Loucy (cell line): Measurements from ENCODE around the gene ARHGAP24.

Experiments used
- H2AFZ ChIP-seq: fragments of 200-600 bp; sonication (generic); 2 replicates; pipeline ENCODE4 v1.6.0; 2016; ENCODE audit warnings: antibody characterized with exemption, mild to moderate bottlenecking, low read length, moderate library complexity
- H3F3A ChIP-seq: fragments of 200-600 bp; 2 replicates; pipeline ENCODE4 v1.6.0; 2016; ENCODE audit warnings: antibody characterized with exemption, low read depth, mild to moderate bottlenecking
- H3K27me3 ChIP-seq: fragments of 200-600 bp; sonication (generic); 2 replicates; pipeline ENCODE4 v1.6.1; 2014; ENCODE audit warnings: low read length, mild to moderate bottlenecking; ENCODE audit not compliant: insufficient read depth, poor library complexity, severe bottlenecking
- H3K36me3 ChIP-seq: fragments of 200-600 bp; sonication (generic); 2 replicates; pipeline ENCODE4 v1.6.1; 2016; ENCODE audit warnings: low read length; ENCODE audit not compliant: insufficient read depth
- H3K4me1 ChIP-seq: fragments of 200-600 bp; sonication (generic); 2 replicates; pipeline ENCODE4 v1.5.1; 2014; ENCODE audit warnings: low read length, mild to moderate bottlenecking; ENCODE audit not compliant: insufficient read depth, poor library complexity, severe bottlenecking
- H3K4me2 ChIP-seq: fragments of 200-600 bp; sonication (generic); 2 replicates; pipeline ENCODE4 v1.6.0; 2014; ENCODE audit warnings: antibody characterized with exemption, low read length, low read depth, mild to moderate bottlenecking; ENCODE audit not compliant: poor library complexity, severe bottlenecking
- H3K4me3 ChIP-seq: fragments of 200-600 bp; sonication (generic); 2 replicates; pipeline ENCODE4 v1.5.1; 2014; ENCODE audit warnings: low read length, mild to moderate bottlenecking, mixed read lengths; ENCODE audit not compliant: poor library complexity, severe bottlenecking
- H3K79me2 ChIP-seq: fragments of 200-600 bp; sonication (generic); 2 replicates; pipeline ENCODE4 v1.6.1; 2014; ENCODE audit warnings: low read length; ENCODE audit not compliant: insufficient read depth
- H3K9ac ChIP-seq: fragments of 200-600 bp; sonication (generic); 2 replicates; pipeline ENCODE4 v1.6.0; 2014; ENCODE audit warnings: mild to moderate bottlenecking, low read depth, low read length, moderate library complexity; ENCODE audit not compliant: poor library complexity, severe bottlenecking
- H3K9me2 ChIP-seq: fragments of 200-600 bp; sonication (generic); replicated peaks from 2 replicates; pipeline ENCODE4 v1.6.1; 2016; ENCODE audit warnings: low read depth, low read length, mixed read lengths
- H3K9me3 ChIP-seq: fragments of 200-600 bp; sonication (generic); 2 replicates; pipeline ENCODE4 v1.6.1; 2014; ENCODE audit warnings: mild to moderate bottlenecking, antibody characterized with exemption, low read length, low read depth; ENCODE audit not compliant: insufficient read depth
- H4K20me1 ChIP-seq: fragments of 200-600 bp; sonication (generic); 2 replicates; pipeline ENCODE4 v1.6.0; 2014; ENCODE audit warnings: antibody characterized with exemption, low read length, mild to moderate bottlenecking; ENCODE audit not compliant: insufficient read depth, poor library complexity, severe bottlenecking
- EZH2phosphoT487 ChIP-seq: fragments of 200-600 bp; IDR thresholded peaks from 2 replicates; pipeline ENCODE4 v1.6.1; 2018; ENCODE audit warnings: antibody characterized with exemption, mild to moderate bottlenecking, moderate library complexity, borderline replicate concordance
- TF ChIP-seq, protein P1 (sequence below): fragments of 200-600 bp; sonication (generic); conservative IDR thresholded peaks from 2 replicates; pipeline ENCODE4 v1.5.1; 2014; ENCODE audit warnings: mild to moderate bottlenecking, antibody characterized with exemption, low read length

Gene ARHGAP24

DNA sequence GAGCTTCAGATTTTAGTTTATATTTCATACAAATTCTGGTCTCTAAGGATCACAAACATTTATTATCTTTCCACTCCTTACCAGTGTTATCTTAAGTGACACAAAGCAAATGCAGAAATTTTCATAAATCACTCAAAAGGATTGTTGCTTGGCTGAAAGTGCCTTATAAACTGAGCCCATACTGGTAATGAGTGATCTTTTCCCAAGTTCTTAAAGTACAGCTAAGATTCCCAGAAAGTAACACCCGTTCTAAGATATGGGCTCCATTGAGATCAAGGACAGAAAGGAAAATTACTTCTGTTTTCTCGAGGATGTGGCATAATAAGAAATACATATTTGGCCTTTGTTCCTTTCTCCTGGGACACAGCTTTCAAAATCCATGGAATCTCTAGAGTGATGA lies 313.7 kb downstream of the ARHGAP24 start:
- H2AFZ ChIP-seq = no peak overlapping the region
- no peaks in the 10 kb centered on the region for H3K27me3 ChIP-seq
- H4K20me1 ChIP-seq = no peaks in the 10 kb centered on the region
- no peak for TF ChIP-seq EZH2phosphoT487
- TF ChIP-seq, protein P1, sequence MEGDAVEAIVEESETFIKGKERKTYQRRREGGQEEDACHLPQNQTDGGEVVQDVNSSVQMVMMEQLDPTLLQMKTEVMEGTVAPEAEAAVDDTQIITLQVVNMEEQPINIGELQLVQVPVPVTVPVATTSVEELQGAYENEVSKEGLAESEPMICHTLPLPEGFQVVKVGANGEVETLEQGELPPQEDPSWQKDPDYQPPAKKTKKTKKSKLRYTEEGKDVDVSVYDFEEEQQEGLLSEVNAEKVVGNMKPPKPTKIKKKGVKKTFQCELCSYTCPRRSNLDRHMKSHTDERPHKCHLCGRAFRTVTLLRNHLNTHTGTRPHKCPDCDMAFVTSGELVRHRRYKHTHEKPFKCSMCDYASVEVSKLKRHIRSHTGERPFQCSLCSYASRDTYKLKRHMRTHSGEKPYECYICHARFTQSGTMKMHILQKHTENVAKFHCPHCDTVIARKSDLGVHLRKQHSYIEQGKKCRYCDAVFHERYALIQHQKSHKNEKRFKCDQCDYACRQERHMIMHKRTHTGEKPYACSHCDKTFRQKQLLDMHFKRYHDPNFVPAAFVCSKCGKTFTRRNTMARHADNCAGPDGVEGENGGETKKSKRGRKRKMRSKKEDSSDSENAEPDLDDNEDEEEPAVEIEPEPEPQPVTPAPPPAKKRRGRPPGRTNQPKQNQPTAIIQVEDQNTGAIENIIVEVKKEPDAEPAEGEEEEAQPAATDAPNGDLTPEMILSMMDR = no peak
- H3K9ac ChIP-seq = no peak overlapping the region
- H3K79me2 ChIP-seq = no peaks in the 10 kb centered on the region
- H3K36me3 ChIP-seq = no peaks in the 10 kb centered on the region
- H3K9me2 ChIP-seq = no peaks in the 10 kb centered on the region
- no peaks in the 10 kb centered on the region for H3K9me3 ChIP-seq
- no peaks in the 10 kb centered on the region for H3K4me1 ChIP-seq
- H3K4me3 ChIP-seq = no peak overlapping the region
- H3K4me2 ChIP-seq = no peak overlapping the region
- H3F3A ChIP-seq = no peaks in the 10 kb centered on the region

DNA sequence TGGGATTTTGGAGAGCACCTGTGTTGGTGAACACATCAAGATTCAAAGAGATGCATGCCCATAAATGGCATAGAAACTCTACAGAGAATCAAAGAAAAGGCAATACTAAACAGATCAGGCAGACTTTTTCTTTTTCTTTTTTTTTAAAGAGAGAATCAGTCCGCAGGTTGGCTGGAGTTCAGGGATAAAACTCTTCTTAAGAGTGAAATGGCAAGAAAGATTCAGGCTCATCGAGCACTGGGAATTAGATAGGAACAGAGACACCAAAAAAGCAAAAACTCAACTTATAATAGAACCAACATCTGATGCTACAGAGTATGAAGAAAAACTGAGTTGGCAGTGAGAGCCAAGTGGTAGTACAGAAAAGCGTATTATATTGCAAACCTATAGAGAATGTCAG lies 314.3 kb downstream of the ARHGAP24 start:
- Histone ChIP-seq H3K4me1 (no peaks in the 10 kb centered on the region), H3K4me2 (no peak overlapping the region), H3K36me3 (no peaks in the 10 kb centered on the region), H3K4me3 (no peak overlapping the region), H3K9ac (no peak overlapping the region), H3K79me2 (no peaks in the 10 kb centered on the region), H3F3A (no peaks in the 10 kb centered on the region), H3K27me3 (no peaks in the 10 kb centered on the region), H4K20me1 (no peaks in the 10 kb centered on the region), H3K9me3 (no peaks in the 10 kb centered on the region), H3K9me2 (no peaks in the 10 kb centered on the region), H2AFZ (no peak overlapping the region)
- TF ChIP-seq, protein P1 = no peak
- no peak for TF ChIP-seq EZH2phosphoT487

DNA sequence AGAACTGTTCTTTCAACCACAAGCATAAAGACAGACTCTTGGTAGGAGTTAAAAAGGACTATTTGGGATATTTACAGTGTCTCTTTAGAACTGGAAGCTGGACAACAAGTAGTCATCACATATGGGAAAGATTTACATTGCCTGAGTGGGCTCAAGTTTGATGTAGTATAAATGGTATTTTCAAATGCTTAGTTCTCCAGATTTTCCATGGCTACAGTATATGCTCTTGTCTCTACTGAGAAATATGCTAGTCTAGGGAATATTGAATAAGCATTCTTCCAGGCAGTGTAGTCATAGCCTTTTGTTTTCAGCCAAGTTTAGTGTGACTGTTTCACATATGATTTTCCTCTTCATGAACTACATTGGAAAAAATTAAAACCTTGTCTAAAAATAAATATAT lies 315.6 kb downstream of the ARHGAP24 start:
- H3K27me3 ChIP-seq = no peaks in the 10 kb centered on the region
- H3K9me2 ChIP-seq = no peaks in the 10 kb centered on the region
- TF ChIP-seq, protein P1 = no peak
- TF ChIP-seq EZH2phosphoT487 = no peak
- H3K79me2 ChIP-seq = no peaks in the 10 kb centered on the region
- H3K4me2 ChIP-seq = no peak overlapping the region
- H3K36me3 ChIP-seq = no peaks in the 10 kb centered on the region
- H3F3A ChIP-seq = no peaks in the 10 kb centered on the region
- H3K4me1 ChIP-seq = no peaks in the 10 kb centered on the region
- no peak overlapping the region for H2AFZ ChIP-seq
- H3K4me3 ChIP-seq = no peak overlapping the region
- H3K9ac ChIP-seq = no peak overlapping the region
- no peaks in the 10 kb centered on the region for H3K9me3 ChIP-seq
- no peaks in the 10 kb centered on the region for H4K20me1 ChIP-seq
